Measurements from ENCODE around the gene PCCA. TPM values are rescaled to one million over a fixed set of nuclear protein-coding genes. Genes with fewer than 3 reads are reported as not detected.

PCCA gene
- total and polyA plus RNA-seq, 2 donors (not counting 1 experiment from before 2014, with no cell fraction given), result 4.8 to 17.4 TPM

GRCh38 chr13:100512422-100512821 is 423.5 kb downstream of the PCCA start:
- H3K4me1 Mint-ChIP-seq, result peaks cover 3% of the 10 kb centered on the region
- Histone ChIP-seq H3K79me2 (ENCODE audit: control insufficient read depth, insufficient read depth, low read length) (no peaks in the 10 kb centered on the region), H3K36me3 (replicated peaks in 1 of 2; ENCODE audit: control extremely low read depth in 1 of 2, control insufficient read depth in 1 of 2, extremely low read depth in 1 of 2, insufficient read depth in 2 of 2, low read length in 1 of 2) (no peaks in the 10 kb centered on the region), H3K27me3 (replicated peaks in 1 of 4; ENCODE audit: control extremely low read depth in 1 of 4, control insufficient read depth in 3 of 4, insufficient read depth in 4 of 4, low read length in 3 of 4) (no peaks in the 10 kb centered on the region), H2AFZ (ENCODE audit: insufficient read depth, low read depth, low read length, poor library complexity, severe bottlenecking) (no peak overlapping the region), H3K9me3 (ENCODE audit: control extremely low read depth in 1 of 3, control insufficient read depth in 2 of 3, insufficient read depth in 1 of 3, low read length in 2 of 3) (no peaks in the 10 kb centered on the region), H3K9ac (ENCODE audit: low read length) (no peak overlapping the region), H4K20me1 (ENCODE audit: control insufficient read depth, insufficient read depth, low read length, poor library complexity, severe bottlenecking) (no peaks in the 10 kb centered on the region), H3K27ac (ENCODE audit: low read length in 2 of 2) (no peak overlapping the region), H3K4me1 (ENCODE audit: control insufficient read depth in 2 of 2, insufficient read depth in 2 of 2, low read length in 2 of 2) (no peaks in the 10 kb centered on the region), H3K4me2 (replicated peaks; ENCODE audit: low read depth, low read length, poor library complexity, severe bottlenecking) (no peak overlapping the region), H3K4me3 (ENCODE audit: control extremely low read depth in 1 of 5, extremely low read depth in 1 of 5, insufficient read depth in 1 of 5, low read depth in 2 of 5, low read length in 4 of 5) (no peak overlapping the region)
- H3K9me3 Mint-ChIP-seq (ENCODE audit: insufficient read depth), result no peaks in the 10 kb centered on the region
- no peaks in the 10 kb centered on the region for H3K27me3 Mint-ChIP-seq
- H3K27ac Mint-ChIP-seq, result no peak overlapping the region
- DNase-seq (no peak), ATAC-seq (ENCODE audit: low read depth) (no peak)
- H3K4me3 Mint-ChIP-seq, result no peak overlapping the region
- intact Hi-C loops (cut with micrococcal nuclease), result loop anchor here (10.0 kb wide), 2 partner anchors 1248 to 1338 kb away; no protein-coding TSS in a partner anchor
- TF ChIP-seq CTCF (IDR thresholded peaks at IDR 0.05), result no peak
- no peak for TF ChIP-seq EZH2 (IDR thresholded peaks at IDR 0.05; ENCODE audit: borderline replicate concordance, insufficient read depth, low read depth, low read length, poor library complexity, severe bottlenecking)
- ChIA-PET CTCF (interaction anchor here (0.6 to 7.1 kb wide), 6 partner anchors 9 to 856 kb away, joined by 3 to 105 read pairs (median 3); no protein-coding TSS in a partner anchor), POLR2A (no interaction called here)
- 86% methylated on average over 8 of the region's 9 CpGs for WGBS (ENCODE audit: insufficient coverage)

- CTCF ChIA-PET, result interaction anchor here (0.7 to 7.1 kb wide), 9 partner anchors 8 to 1673 kb away, joined by 3 to 105 read pairs (median 5); no protein-coding TSS in a partner anchor
- H3K36me3 ChIP-seq (replicated peaks in 1 of 2; ENCODE audit: control extremely low read depth in 1 of 2, control insufficient read depth in 1 of 2, extremely low read depth in 1 of 2, insufficient read depth in 2 of 2, low read length in 1 of 2), result no peaks in the 10 kb centered on the region
- no peak overlapping the region for H3K27ac ChIP-seq (ENCODE audit: low read length in 2 of 2)
- H3K27me3 Mint-ChIP-seq, result no peaks in the 10 kb centered on the region
- POLR2A ChIA-PET, result no interaction called here
- no peaks in the 10 kb centered on the region for H3K79me2 ChIP-seq (ENCODE audit: control insufficient read depth, insufficient read depth, low read length)
- ATAC-seq (ENCODE audit: low read depth) (no peak), DNase-seq (no peak)
- no peaks in the 10 kb centered on the region for H3K4me1 ChIP-seq (ENCODE audit: control insufficient read depth in 2 of 2, insufficient read depth in 2 of 2, low read length in 2 of 2)
- H3K4me1 Mint-ChIP-seq, result peaks cover 3% of the 10 kb centered on the region
- no peaks in the 10 kb centered on the region for H3K9me3 ChIP-seq (ENCODE audit: control extremely low read depth in 1 of 3, control insufficient read depth in 2 of 3, insufficient read depth in 1 of 3, low read length in 2 of 3)
- intact Hi-C loops (cut with micrococcal nuclease), result loop anchor here (10.0 kb wide), 2 partner anchors 1248 to 1338 kb away; no protein-coding TSS in a partner anchor
- no peak overlapping the region for H3K9ac ChIP-seq (ENCODE audit: low read length)
- no peak overlapping the region for H3K4me2 ChIP-seq (replicated peaks; ENCODE audit: low read depth, low read length, poor library complexity, severe bottlenecking)
- no peaks in the 10 kb centered on the region for H3K27me3 ChIP-seq (replicated peaks in 1 of 4; ENCODE audit: control extremely low read depth in 1 of 4, control insufficient read depth in 3 of 4, insufficient read depth in 4 of 4, low read length in 3 of 4)
- no peaks in the 10 kb centered on the region for H4K20me1 ChIP-seq (ENCODE audit: control insufficient read depth, insufficient read depth, low read length, poor library complexity, severe bottlenecking)
- H3K4me3 Mint-ChIP-seq, result no peak overlapping the region
- WGBS (ENCODE audit: insufficient coverage), result 100% methylated on average over 1 of the region's 3 CpGs
- no peaks in the 10 kb centered on the region for H3K9me3 Mint-ChIP-seq (ENCODE audit: insufficient read depth)
- no peak for TF ChIP-seq CTCF (IDR thresholded peaks at IDR 0.05)
- TF ChIP-seq EZH2 (IDR thresholded peaks at IDR 0.05; ENCODE audit: borderline replicate concordance, insufficient read depth, low read depth, low read length, poor library complexity, severe bottlenecking), result no peak
- H3K27ac Mint-ChIP-seq, result no peak overlapping the region
- H3K4me3 ChIP-seq (ENCODE audit: control extremely low read depth in 1 of 5, extremely low read depth in 1 of 5, insufficient read depth in 1 of 5, low read depth in 2 of 5, low read length in 4 of 5), result no peak overlapping the region
- H2AFZ ChIP-seq (ENCODE audit: insufficient read depth, low read depth, low read length, poor library complexity, severe bottlenecking), result no peak overlapping the region
These were observed 424.3 kb downstream of the PCCA start for GRCh38 chr13:100513171-100513570.
